ENCODE measurements around the gene PAX9. TPM values are rescaled to one million over a fixed set of nuclear protein-coding genes. Genes with fewer than 3 reads are reported as not detected.

The PAX9 gene
- total RNA-seq, 1 donor from 2014 or later = 0.17 TPM

DNA sequence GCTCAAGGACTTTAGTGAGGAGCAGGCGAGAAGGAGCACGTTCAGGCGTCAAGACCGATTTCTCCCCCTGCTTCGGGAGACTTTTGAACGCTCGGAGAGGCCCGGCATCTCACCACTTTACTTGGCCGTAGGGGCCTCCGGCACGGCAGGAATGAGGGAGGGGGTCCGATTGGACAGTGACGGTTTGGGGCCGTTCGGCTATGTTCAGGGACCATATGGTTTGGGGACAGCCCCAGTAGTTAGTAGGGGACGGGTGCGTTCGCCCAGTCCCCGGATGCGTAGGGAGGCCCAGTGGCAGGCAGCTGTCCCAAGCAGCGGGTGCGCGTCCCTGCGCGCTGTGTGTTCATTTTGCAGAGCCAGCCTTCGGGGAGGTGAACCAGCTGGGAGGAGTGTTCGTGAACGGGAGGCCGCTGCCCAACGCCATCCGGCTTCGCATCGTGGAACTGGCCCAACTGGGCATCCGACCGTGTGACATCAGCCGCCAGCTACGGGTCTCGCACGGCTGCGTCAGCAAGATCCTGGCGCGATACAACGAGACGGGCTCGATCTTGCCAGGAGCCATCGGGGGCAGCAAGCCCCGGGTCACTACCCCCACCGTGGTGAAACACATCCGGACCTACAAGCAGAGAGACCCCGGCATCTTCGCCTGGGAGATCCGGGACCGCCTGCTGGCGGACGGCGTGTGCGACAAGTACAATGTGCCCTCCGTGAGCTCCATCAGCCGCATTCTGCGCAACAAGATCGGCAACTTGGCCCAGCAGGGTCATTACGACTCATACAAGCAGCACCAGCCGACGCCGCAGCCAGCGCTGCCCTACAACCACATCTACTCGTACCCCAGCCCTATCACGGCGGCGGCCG is 1.1 kb downstream of the PAX9 start:
- Mint-ChIP-seq H3K36me3 (ENCODE audit: low read depth) (peaks cover 5% of the 10 kb centered on the region), H3K4me1 (ENCODE audit: low read depth) (peaks cover 34% of the 10 kb centered on the region), H3K27me3 (ENCODE audit: low read depth) (peaks cover 90% of the 10 kb centered on the region), H3K9me3 (ENCODE audit: low read depth) (no peaks in the 10 kb centered on the region), H3K27ac (ENCODE audit: unreplicated experiment) (no peak overlapping the region), H3K4me3 (ENCODE audit: unreplicated experiment) (peak overlapping the region; percentile 65)
- no peak for TF ChIP-seq CTCF (IDR thresholded peaks at IDR 0.05)
- DNase-seq (ENCODE audit: low spot score) = peak; percentile 89

GRCh38 chr14:36663404-36664321 is 2.0 kb downstream of the PAX9 start:
- DNase-seq (ENCODE audit: low spot score) = no peak
- H3K27me3 Mint-ChIP-seq (ENCODE audit: low read depth) = peaks cover 86% of the 10 kb centered on the region

GRCh38 chr14:36664322-36665193 is 2.9 kb downstream of the PAX9 start:
- H3K36me3 Mint-ChIP-seq (ENCODE audit: low read depth) = peaks cover 5% of the 10 kb centered on the region
- H3K27me3 Mint-ChIP-seq (ENCODE audit: low read depth) = peaks cover 81% of the 10 kb centered on the region
- no peak for DNase-seq (ENCODE audit: low spot score)
- H3K9me3 Mint-ChIP-seq (ENCODE audit: low read depth) = no peaks in the 10 kb centered on the region
- TF ChIP-seq CTCF (IDR thresholded peaks at IDR 0.05) = no peak
- H3K4me1 Mint-ChIP-seq (ENCODE audit: low read depth) = peaks cover 29% of the 10 kb centered on the region
- no peak overlapping the region for H3K4me3 Mint-ChIP-seq (ENCODE audit: unreplicated experiment)
- no peak overlapping the region for H3K27ac Mint-ChIP-seq (ENCODE audit: unreplicated experiment)

More at GRCh38 chr14:36663404-36664321, 2.0 kb downstream of the PAX9 start:
- Mint-ChIP-seq H3K27ac (ENCODE audit: unreplicated experiment) (no peak overlapping the region), H3K4me3 (ENCODE audit: unreplicated experiment) (peak overlapping the region; percentile 46), H3K36me3 (ENCODE audit: low read depth) (peaks cover 5% of the 10 kb centered on the region), H3K9me3 (ENCODE audit: low read depth) (no peaks in the 10 kb centered on the region), H3K4me1 (ENCODE audit: low read depth) (peaks cover 34% of the 10 kb centered on the region)
- no peak for TF ChIP-seq CTCF (IDR thresholded peaks at IDR 0.05)

GRCh38 chr14:36665887-36666415 is 4.3 kb downstream of the PAX9 start:
- DNase-seq (ENCODE audit: low spot score) = no peak
- peaks cover 29% of the 10 kb centered on the region for H3K4me1 Mint-ChIP-seq (ENCODE audit: low read depth)
- H3K9me3 Mint-ChIP-seq (ENCODE audit: low read depth) = no peaks in the 10 kb centered on the region
- no peak overlapping the region for H3K4me3 Mint-ChIP-seq (ENCODE audit: unreplicated experiment)
- peaks cover 3% of the 10 kb centered on the region for H3K36me3 Mint-ChIP-seq (ENCODE audit: low read depth)
- TF ChIP-seq CTCF (IDR thresholded peaks at IDR 0.05) = no peak
- H3K27ac Mint-ChIP-seq (ENCODE audit: unreplicated experiment) = no peak overlapping the region
- peaks cover 72% of the 10 kb centered on the region for H3K27me3 Mint-ChIP-seq (ENCODE audit: low read depth)
